Right atrium auricular region (tissue), 2 donors: ENCODE measurements around the gene CD2. TPM values are rescaled to one million over a fixed set of nuclear protein-coding genes. Genes with fewer than 3 reads are reported as not detected.

ENCODE experiments used
- DNase-seq: peaks from one replicate; pipeline ENCODE4 v3.0.0-alpha.2; 2019; ENCODE audit warnings: low spot score
- H3K27ac ChIP-seq, 2 donors: fragments of 200-600 bp; sonication (generic); 1 replicate in 1 of 2; 2 replicates in 1 of 2; pipeline ENCODE4 v1.5.1; 2016 to 2019
- H3K27me3 ChIP-seq, 2 donors: fragments of 200-600 bp; sonication (generic); one replicate each; pipeline versions ENCODE4 v1.5.1 to v1.6.0; 2017 to 2019
- H3K36me3 ChIP-seq: fragments of 200-600 bp; sonication (generic); one replicate; pipeline ENCODE4 v1.5.1; 2016
- H3K4me1 ChIP-seq, 2 donors: fragments of 200-600 bp; sonication (generic); one replicate each; pipeline versions ENCODE4 v1.5.1 to v1.6.0; 2017 to 2019
- H3K4me3 ChIP-seq, 2 donors: fragments of 200-600 bp; sonication (generic); 1 replicate in 1 of 2; 2 replicates in 1 of 2; pipeline ENCODE4 v1.5.1; 2017 to 2019; ENCODE audit warnings: mild to moderate bottlenecking in 1 of 2, moderate library complexity in 1 of 2
- H3K9me3 ChIP-seq, 2 donors: fragments of 200-600 bp; sonication (generic); one replicate each; pipeline ENCODE4 v1.5.1; 2019
- CTCF ChIP-seq, 2 donors: fragments of 200-600 bp; sonication (generic); IDR thresholded peaks; one replicate each; pipeline ENCODE4 v1.5.1; 2019; ENCODE audit warnings: antibody characterized with exemption in 2 of 2
- total RNA-seq, 2 donors: library from RNA; depleted of rRNA; stranded (reverse); fragments of >200 nt; gene quantifications; one replicate each; pipeline ENCODE4 v1.1.0, GENCODE V29; 2016

CD2 gene
- total RNA-seq, 2 donors from 2014 or later: 0.26 to 1.6 TPM

- no peak overlapping the region for H3K27ac ChIP-seq
- H3K4me3 ChIP-seq: no peak overlapping the region
- H3K36me3 ChIP-seq: no peaks in the 10 kb centered on the region
- H3K27me3 ChIP-seq: no peaks in the 10 kb centered on the region
- no peak for DNase-seq
- TF ChIP-seq CTCF (IDR thresholded peaks at IDR 0.05): no peak
- no peaks in the 10 kb centered on the region for H3K4me1 ChIP-seq
- H3K9me3 ChIP-seq: no peaks in the 10 kb centered on the region
These were observed 36.9 kb upstream of the CD2 start for GRCh38 chr1:116717318-116717717.

- no peak for DNase-seq
- no peak overlapping the region for H3K27ac ChIP-seq
- H3K4me3 ChIP-seq: no peak overlapping the region
- no peaks in the 10 kb centered on the region for H3K9me3 ChIP-seq
- no peak for TF ChIP-seq CTCF (IDR thresholded peaks at IDR 0.05)
- H3K27me3 ChIP-seq: no peaks in the 10 kb centered on the region
- H3K4me1 ChIP-seq: no peaks in the 10 kb centered on the region
- no peaks in the 10 kb centered on the region for H3K36me3 ChIP-seq
These were observed 33.7 kb upstream of the CD2 start for GRCh38 chr1:116720364-116721038.

GRCh38 chr1:116721039-116721405 lies 33.2 kb upstream of the CD2 start:
- no peak for TF ChIP-seq CTCF (IDR thresholded peaks at IDR 0.05)
- H3K27ac ChIP-seq: no peak overlapping the region
- DNase-seq: no peak
- no peak overlapping the region for H3K4me3 ChIP-seq
- no peaks in the 10 kb centered on the region for H3K36me3 ChIP-seq
- no peaks in the 10 kb centered on the region for H3K27me3 ChIP-seq
- H3K4me1 ChIP-seq: no peaks in the 10 kb centered on the region
- H3K9me3 ChIP-seq: no peaks in the 10 kb centered on the region

GRCh38 chr1:116721451-116722007 lies 32.7 kb upstream of the CD2 start:
- TF ChIP-seq CTCF (IDR thresholded peaks at IDR 0.05): no peak
- H3K9me3 ChIP-seq: no peaks in the 10 kb centered on the region

GRCh38 chr1:116722016-116722838 lies 32.0 kb upstream of the CD2 start:
- no peak overlapping the region for H3K4me3 ChIP-seq

More at GRCh38 chr1:116721451-116722007, 32.7 kb upstream of the CD2 start:
- Histone ChIP-seq H3K27me3 (no peaks in the 10 kb centered on the region), H3K27ac (no peak overlapping the region), H3K36me3 (no peaks in the 10 kb centered on the region), H3K4me1 (no peaks in the 10 kb centered on the region), H3K4me3 (no peak overlapping the region)
- no peak for DNase-seq

More at GRCh38 chr1:116722016-116722838, 32.0 kb upstream of the CD2 start:
- Histone ChIP-seq H3K36me3 (no peaks in the 10 kb centered on the region), H3K27ac (no peak overlapping the region), H3K27me3 (no peaks in the 10 kb centered on the region), H3K4me1 (no peaks in the 10 kb centered on the region), H3K9me3 (no peaks in the 10 kb centered on the region)
- no peak for TF ChIP-seq CTCF (IDR thresholded peaks at IDR 0.05)
- no peak for DNase-seq
